GM19463 (cell line): Measurements from ENCODE around the gene PLXNA2.

Source experiments
- ATAC-seq: cut with Tn5 transposase; IDR thresholded peaks from one replicate; pipeline ENCODE4 v1.9.1; 2021; ENCODE audit warnings: mild to moderate bottlenecking, moderate library complexity; ENCODE audit not compliant: unreplicated experiment

The PLXNA2 gene

GRCh38 chr1:208149776-208150514 lies 94.2 kb downstream of the PLXNA2 start:
- no peak for ATAC-seq

- ATAC-seq, result no peak
These were observed 95.0 kb downstream of the PLXNA2 start for GRCh38 chr1:208149213-208149612.

- ATAC-seq, result no peak
These were observed 95.8 kb downstream of the PLXNA2 start for GRCh38 chr1:208148380-208148779.

GRCh38 chr1:208146650-208147049 lies 97.5 kb downstream of the PLXNA2 start:
- no peak for ATAC-seq

GRCh38 chr1:208145167-208145566 lies 99.0 kb downstream of the PLXNA2 start:
- no peak for ATAC-seq

GRCh38 chr1:208142590-208143382 lies 101.4 kb downstream of the PLXNA2 start:
- no peak for ATAC-seq

GRCh38 chr1:208141610-208142192 lies 102.5 kb downstream of the PLXNA2 start:
- ATAC-seq, result no peak

GRCh38 chr1:208139434-208140045 lies 104.6 kb downstream of the PLXNA2 start:
- ATAC-seq, result no peak

- ATAC-seq, result no peak
These were observed 107.0 kb downstream of the PLXNA2 start for GRCh38 chr1:208137193-208137592.

- ATAC-seq, result no peak
These were observed 107.6 kb downstream of the PLXNA2 start for GRCh38 chr1:208136459-208137182.

GRCh38 chr1:208135354-208135753 lies 108.8 kb downstream of the PLXNA2 start:
- ATAC-seq, result no peak

- ATAC-seq, result no peak
These were observed 109.7 kb downstream of the PLXNA2 start for GRCh38 chr1:208134491-208134890.

- no peak for ATAC-seq
These were observed 110.8 kb downstream of the PLXNA2 start for GRCh38 chr1:208133355-208133754.

- ATAC-seq, result peak; percentile 93
These were observed 111.8 kb downstream of the PLXNA2 start for GRCh38 chr1:208132287-208132882.

- ATAC-seq, result peak; percentile 34
These were observed 112.4 kb downstream of the PLXNA2 start for GRCh38 chr1:208131621-208132286.

- ATAC-seq, result no peak
These were observed 114.7 kb downstream of the PLXNA2 start for GRCh38 chr1:208129487-208129886.

GRCh38 chr1:208129060-208129459 lies 115.1 kb downstream of the PLXNA2 start:
- ATAC-seq, result no peak

- no peak for ATAC-seq
These were observed 116.2 kb downstream of the PLXNA2 start for GRCh38 chr1:208127792-208128529.

GRCh38 chr1:208127284-208127683 lies 116.9 kb downstream of the PLXNA2 start:
- no peak for ATAC-seq
